ENCODE results near the gene KLK3.

DNA sequence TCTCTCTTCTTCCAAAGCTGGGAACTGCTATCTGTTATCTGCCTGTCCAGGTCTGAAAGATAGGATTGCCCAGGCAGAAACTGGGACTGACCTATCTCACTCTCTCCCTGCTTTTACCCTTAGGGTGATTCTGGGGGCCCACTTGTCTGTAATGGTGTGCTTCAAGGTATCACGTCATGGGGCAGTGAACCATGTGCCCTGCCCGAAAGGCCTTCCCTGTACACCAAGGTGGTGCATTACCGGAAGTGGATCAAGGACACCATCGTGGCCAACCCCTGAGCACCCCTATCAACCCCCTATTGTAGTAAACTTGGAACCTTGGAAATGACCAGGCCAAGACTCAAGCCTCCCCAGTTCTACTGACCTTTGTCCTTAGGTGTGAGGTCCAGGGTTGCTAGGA is 5.1 kb downstream of the KLK3 start:
- TF ChIP-seq, protein P1, sequence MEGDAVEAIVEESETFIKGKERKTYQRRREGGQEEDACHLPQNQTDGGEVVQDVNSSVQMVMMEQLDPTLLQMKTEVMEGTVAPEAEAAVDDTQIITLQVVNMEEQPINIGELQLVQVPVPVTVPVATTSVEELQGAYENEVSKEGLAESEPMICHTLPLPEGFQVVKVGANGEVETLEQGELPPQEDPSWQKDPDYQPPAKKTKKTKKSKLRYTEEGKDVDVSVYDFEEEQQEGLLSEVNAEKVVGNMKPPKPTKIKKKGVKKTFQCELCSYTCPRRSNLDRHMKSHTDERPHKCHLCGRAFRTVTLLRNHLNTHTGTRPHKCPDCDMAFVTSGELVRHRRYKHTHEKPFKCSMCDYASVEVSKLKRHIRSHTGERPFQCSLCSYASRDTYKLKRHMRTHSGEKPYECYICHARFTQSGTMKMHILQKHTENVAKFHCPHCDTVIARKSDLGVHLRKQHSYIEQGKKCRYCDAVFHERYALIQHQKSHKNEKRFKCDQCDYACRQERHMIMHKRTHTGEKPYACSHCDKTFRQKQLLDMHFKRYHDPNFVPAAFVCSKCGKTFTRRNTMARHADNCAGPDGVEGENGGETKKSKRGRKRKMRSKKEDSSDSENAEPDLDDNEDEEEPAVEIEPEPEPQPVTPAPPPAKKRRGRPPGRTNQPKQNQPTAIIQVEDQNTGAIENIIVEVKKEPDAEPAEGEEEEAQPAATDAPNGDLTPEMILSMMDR (IDR thresholded peaks at IDR 0.05): no peak
- no peak for TF ChIP-seq POLR2AphosphoS5 (IDR thresholded peaks at IDR 0.05; ENCODE audit: insufficient read depth in 1 of 2, low read depth in 1 of 2)

Data from vagina (tissue), 2 donors.